HG02973 (cell line): Measurements from ENCODE around the gene DNAJB13.
A peak's percentile ranks its signal among the peaks of the same experiment; 100 is the strongest.
"Not testable (repeated sequence)": the region's sequence is repeated elsewhere in the genome, so short reads cannot be mapped to it uniquely, and the experiment has no call there.

Experiments
- ATAC-seq: cut with Tn5 transposase; IDR thresholded peaks from one replicate; pipeline ENCODE4 v1.9.1; 2021; ENCODE audit warnings: moderate library complexity; ENCODE audit not compliant: unreplicated experiment

DNAJB13 gene

GRCh38 chr11:73976451-73977151 is 25.8 kb downstream of the DNAJB13 start:
- ATAC-seq, result no peak

- ATAC-seq, result no peak
These were observed 27.2 kb downstream of the DNAJB13 start for GRCh38 chr11:73977856-73978519.

GRCh38 chr11:73978576-73979086 is 27.8 kb downstream of the DNAJB13 start:
- ATAC-seq, result no peak

GRCh38 chr11:73980001-73980961 is 29.5 kb downstream of the DNAJB13 start:
- ATAC-seq, result peak; percentile 33

GRCh38 chr11:73981051-73981805 is 30.4 kb downstream of the DNAJB13 start:
- no peak for ATAC-seq

- ATAC-seq, result peak; percentile 36
These were observed 31.8 kb downstream of the DNAJB13 start, which contains the start of gene UCP2 for GRCh38 chr11:73982595-73982989. UCP2 (minus strand) TSS chr11:73982843; CDS start chr11:73978378, 4,465 bp downstream.

- peak; percentile 57 for ATAC-seq
These were observed 32.3 kb downstream of the DNAJB13 start for GRCh38 chr11:73982990-73983740.

GRCh38 chr11:73983741-73984538 is 33.1 kb downstream of the DNAJB13 start:
- ATAC-seq, result no peak

GRCh38 chr11:73985661-73986060 is 34.8 kb downstream of the DNAJB13 start:
- not testable (repeated sequence) for ATAC-seq

GRCh38 chr11:73988227-73988626 is 37.4 kb downstream of the DNAJB13 start:
- no peak for ATAC-seq

GRCh38 chr11:73989156-73989555 is 38.3 kb downstream of the DNAJB13 start:
- no peak for ATAC-seq

- no peak for ATAC-seq
These were observed 39.9 kb downstream of the DNAJB13 start for GRCh38 chr11:73990730-73991129.

GRCh38 chr11:73991471-73992006 is 40.7 kb downstream of the DNAJB13 start:
- ATAC-seq, result no peak

GRCh38 chr11:73995247-73995646 is 44.4 kb downstream of the DNAJB13 start:
- ATAC-seq, result peak; percentile 45

GRCh38 chr11:73995731-73996130 is 44.9 kb downstream of the DNAJB13 start:
- peak; percentile 47 for ATAC-seq

- no peak for ATAC-seq
These were observed 45.4 kb downstream of the DNAJB13 start for GRCh38 chr11:73996161-73996747.

- ATAC-seq, result no peak
These were observed 46.4 kb downstream of the DNAJB13 start for GRCh38 chr11:73997120-73997770.
